GM21447 (cell line): ENCODE results near the gene TCHHL1.
"Not testable (repeated sequence)": the region's sequence is repeated elsewhere in the genome, so short reads cannot be mapped to it uniquely, and the experiment has no call there.

Experiments
- ATAC-seq: cut with Tn5 transposase; IDR thresholded peaks from one replicate; pipeline ENCODE4 v1.9.1; 2021; ENCODE audit not compliant: unreplicated experiment

The TCHHL1 gene

DNA sequence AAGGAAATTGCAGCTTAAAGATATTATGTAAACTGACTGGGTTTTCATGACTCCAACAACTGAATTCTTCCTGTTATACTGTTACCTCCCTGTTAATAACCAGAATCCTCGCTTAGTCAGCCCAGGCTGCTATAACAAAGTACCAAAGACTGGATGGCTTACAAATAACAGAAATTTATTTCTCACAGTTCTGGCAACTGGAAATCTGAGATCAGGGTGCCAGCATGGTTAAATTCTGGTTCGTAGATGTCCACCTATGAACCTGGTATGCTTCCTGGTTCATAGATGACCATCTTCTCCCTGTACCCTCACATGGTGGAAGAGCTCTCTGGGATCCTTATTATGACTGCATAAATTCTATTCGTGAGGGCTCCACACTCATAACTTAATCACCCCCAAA is 8.1 kb upstream of the TCHHL1 start:
- no peak for ATAC-seq

DNA sequence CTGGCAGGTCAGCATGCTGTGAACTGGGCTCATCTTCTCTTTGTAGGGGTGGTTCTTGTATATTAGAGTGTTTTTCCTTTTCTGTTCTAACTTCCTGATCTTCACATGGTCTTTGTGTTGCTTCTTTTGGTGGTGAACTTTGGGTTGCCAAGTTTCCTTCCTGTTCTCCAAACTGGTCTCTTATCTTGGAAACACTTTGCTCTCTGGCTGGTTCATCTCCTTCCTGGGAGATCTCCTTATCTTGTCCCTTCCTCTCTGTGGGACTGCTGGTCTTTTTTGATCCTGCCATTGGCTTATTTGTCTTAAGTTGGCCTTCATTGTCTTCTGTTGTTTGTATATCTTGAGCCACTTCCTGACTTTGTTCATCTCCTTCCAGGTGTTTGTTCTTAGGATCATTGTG is 2.1 kb downstream of the TCHHL1 start:
- ATAC-seq: no peak

DNA sequence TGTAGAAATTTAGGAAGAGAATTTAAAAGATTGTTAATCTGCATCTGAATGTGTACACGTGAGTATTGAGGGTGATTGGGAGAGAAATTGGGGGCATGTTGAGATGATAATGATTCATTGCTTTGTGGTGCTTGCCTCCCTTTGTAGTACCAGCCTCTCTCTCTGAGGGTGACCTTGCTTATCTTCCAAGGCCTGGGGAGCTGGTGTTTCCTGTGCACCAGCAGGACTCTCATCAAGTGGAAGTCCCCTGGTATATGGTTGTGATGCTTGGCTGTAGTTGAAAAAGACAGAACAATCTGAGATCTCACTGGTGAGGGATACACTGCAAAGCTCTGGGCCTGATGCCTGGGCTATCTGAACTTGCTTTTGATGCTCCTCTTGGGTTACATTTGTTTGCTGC is 4.0 kb downstream of the TCHHL1 start:
- ATAC-seq: no peak

DNA sequence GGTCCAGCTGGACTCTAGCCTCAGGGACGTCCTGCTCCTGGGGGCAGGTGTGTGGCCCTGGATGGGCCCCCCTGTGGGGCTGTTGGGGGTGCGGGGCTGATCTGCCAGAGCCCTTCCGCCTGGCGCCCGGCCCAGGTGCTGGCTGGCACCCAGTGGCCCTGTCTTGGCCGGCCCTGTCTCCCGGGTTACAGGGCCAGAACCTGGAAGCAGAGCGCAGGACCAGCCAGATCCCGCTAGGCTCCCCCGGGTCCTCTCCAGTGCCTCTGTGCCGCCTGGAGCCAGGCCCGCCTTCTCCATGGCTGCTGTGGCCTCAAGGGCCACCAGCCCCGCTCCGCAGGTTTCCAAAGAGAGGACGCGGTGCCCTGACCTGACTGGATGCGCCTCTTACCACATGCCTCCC is 7.8 kb downstream of the TCHHL1 start:
- not testable (repeated sequence) for ATAC-seq

GRCh38 chr1:152080494-152080893 is 8.4 kb downstream of the TCHHL1 start:
- not testable (repeated sequence) for ATAC-seq

DNA sequence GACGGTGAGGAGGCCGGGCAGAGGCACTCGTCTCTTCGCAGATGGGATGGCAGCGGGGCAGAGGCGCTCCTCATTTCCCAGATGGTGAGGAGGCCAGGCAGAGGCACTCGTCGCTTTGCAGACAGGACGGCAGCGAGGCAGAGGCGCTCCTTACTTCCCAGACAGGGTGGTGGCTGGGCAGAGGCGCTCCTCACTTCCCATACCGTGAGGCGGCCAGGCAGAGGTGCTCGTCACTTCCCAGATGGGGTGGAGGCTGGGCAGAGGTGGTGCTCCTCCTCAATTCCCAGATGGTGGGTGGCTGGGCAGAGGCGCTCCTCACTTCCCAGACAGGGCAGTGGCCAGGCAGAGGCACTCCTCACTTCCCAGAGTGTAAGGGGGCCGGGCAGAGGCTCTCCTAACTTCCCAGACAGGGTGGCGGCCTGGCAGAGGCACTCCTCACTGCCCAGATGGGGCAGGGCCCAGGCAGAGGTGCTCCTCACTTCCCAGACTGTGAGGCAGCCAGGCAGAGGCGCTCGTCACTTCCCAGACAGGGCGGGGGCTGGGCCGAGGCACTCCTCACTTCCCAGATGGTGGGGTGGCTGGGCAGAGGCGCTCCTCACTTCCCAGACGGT is 9.9 kb downstream of the TCHHL1 start:
- ATAC-seq: no peak

DNA sequence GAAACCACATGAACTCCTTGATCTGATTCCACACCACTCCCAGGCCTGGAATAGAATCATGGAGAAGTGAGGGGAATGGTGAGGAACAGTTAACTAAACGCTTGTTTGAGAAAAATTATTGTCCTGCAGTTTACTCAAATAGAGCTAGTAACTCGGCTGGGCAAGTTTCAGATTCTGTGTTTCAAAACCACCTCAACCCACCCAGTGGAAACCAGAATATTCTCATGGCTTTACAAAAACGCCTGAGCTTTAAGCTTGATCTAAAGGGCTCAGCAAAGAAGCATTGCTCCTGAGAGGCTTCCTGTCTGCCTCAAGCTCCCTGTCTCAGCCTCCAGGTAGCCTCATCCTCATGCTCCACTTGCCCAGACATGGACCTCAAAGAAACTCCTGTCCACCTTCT is 16.6 kb downstream of the TCHHL1 start:
- no peak for ATAC-seq

GRCh38 chr1:152071123-152071522 is 17.7 kb downstream of the TCHHL1 start:
- ATAC-seq: no peak

GRCh38 chr1:152067929-152068328 is 20.9 kb downstream of the TCHHL1 start:
- no peak for ATAC-seq

DNA sequence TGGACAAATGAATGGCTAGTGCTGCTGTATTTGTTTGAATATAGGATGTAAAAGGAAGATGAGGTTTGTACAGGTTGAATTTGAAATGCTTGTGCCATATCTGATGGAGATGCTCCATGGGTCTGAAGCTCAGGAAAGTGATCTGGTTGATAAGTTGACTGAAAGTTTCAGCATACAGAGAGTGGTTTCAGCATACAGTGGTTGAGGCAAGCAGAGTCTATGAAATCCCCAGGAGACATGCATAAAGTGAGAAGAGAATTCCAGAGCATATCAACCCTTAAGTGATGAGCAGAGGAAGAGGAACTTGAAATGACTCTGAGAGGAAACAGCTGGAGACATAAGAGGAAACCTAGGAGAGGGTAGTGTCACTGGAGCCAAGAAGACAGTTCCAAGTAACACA is 21.7 kb downstream of the TCHHL1 start:
- no peak for ATAC-seq

GRCh38 chr1:152061952-152062351 is 26.9 kb downstream of the TCHHL1 start:
- no peak for ATAC-seq

- ATAC-seq: no peak
Measured at GRCh38 chr1:152053375-152053774, 35.5 kb downstream of the TCHHL1 start.

DNA sequence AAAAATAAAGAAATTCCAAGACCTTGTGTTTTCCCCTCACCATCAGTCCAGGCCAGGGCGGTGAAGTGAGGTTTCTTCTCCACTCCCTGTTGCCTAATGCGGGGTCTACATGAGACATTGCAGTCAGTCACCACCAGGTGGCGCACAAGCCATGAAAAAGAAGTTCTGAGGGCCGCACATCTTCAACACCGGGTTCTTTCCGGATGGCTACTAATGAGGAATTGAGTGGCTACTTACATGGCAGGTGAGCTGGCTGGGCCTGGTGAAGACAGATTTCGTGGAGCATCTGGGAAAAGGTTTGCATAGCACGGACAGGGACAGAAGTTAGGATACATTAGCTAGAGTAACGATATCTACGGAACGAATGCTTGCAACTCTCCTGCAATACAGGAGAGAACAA is 36.3 kb downstream of the TCHHL1 start:
- ATAC-seq: no peak

DNA sequence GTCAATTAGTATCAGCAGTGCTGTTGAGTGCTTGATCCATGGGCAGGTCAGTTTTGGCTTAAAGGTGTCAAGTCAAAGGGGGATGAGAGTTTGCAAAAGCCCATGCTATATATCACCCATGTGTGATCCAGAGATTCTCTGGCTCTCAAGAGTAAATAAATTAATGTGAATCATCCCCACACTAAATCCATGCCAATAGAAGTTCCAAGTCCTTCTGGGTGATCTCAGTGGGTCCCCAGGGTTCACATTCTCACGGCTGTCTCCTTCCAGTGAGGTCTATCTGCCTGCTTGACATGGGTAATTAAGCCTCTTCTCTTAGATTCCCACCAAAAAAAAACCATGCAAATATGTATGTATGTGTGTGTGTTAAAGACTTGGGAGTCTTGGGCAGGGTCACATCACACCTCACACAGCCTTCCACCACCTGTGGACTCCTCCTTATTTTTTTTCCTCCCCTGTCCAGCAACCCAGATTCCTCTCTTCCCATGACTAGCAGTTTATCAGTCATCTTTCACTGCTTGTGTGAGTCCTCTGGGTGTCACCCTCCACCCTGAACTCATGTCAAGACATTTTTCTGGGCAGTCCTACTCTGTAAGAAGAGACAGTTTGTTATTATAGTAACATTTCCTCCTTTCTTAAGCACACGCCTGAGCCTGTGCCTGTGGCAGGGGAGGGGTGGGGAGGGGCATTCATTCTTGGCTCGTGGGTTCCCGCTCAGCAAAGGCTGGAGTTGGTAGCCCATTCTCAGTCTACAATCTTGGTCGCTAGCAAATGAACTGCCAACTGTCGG is 37.8 kb downstream of the TCHHL1 start:
- ATAC-seq: no peak

- ATAC-seq: no peak
Measured at GRCh38 chr1:152049291-152050083, 39.4 kb downstream of the TCHHL1 start.

- ATAC-seq: peak; percentile 25
Measured at GRCh38 chr1:152048416-152049009, 40.4 kb downstream of the TCHHL1 start.

GRCh38 chr1:152047730-152048415 is 41.0 kb downstream of the TCHHL1 start:
- peak; percentile 95 for ATAC-seq

GRCh38 chr1:152047413-152047729 is 41.5 kb downstream of the TCHHL1 start:
- ATAC-seq: no peak

DNA sequence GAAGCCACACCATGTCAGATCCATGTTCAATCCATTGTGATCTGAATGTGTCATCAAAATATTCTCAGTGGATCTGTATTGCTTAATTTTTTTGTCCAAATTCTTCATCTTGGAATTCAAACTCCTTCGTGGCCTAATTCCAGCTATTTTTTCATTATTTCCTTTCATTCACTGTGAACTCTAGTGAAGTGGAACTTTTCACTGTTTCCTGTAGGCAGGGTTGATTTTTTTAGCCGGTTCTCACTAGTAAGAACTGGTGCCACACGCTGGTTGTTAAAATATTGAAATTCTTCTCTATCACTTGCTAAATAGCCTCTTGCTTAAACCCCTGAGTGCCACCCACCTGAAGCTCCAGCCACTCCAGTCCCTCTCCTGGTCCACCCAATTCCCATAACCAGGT is 44.5 kb downstream of the TCHHL1 start:
- ATAC-seq: no peak

GRCh38 chr1:152043870-152044269 is 45.0 kb downstream of the TCHHL1 start:
- ATAC-seq: no peak

DNA sequence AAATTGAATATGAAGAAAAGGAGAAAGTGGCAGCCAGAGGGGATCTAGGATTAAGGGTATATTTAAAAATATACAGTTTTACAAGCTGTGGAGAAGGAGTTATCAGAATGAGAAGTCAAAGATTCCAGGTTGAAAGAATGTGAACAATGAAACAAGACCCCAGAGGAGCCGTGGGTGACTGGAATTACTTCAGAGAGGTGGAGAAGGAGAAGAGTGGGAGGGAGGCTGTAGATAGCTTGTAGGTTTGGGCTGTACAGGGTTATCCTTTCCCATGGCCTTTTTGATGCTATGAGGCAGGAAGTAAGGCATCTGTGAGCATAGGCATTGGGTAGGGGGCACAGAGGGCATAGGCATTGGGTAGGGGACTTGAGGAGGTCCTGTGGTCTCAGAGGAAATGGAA is 46.8 kb downstream of the TCHHL1 start:
- no peak for ATAC-seq
